GM18870 (cell line): ENCODE data around the gene PCDHGB3.
"Not testable (repeated sequence)": the region's sequence is repeated elsewhere in the genome, so short reads cannot be mapped to it uniquely, and the experiment has no call there.

Source experiments
- ATAC-seq: cut with Tn5 transposase; IDR thresholded peaks from one replicate; pipeline ENCODE4 v1.9.1; 2021; ENCODE audit warnings: moderate library complexity; ENCODE audit not compliant: unreplicated experiment

Gene PCDHGB3

DNA sequence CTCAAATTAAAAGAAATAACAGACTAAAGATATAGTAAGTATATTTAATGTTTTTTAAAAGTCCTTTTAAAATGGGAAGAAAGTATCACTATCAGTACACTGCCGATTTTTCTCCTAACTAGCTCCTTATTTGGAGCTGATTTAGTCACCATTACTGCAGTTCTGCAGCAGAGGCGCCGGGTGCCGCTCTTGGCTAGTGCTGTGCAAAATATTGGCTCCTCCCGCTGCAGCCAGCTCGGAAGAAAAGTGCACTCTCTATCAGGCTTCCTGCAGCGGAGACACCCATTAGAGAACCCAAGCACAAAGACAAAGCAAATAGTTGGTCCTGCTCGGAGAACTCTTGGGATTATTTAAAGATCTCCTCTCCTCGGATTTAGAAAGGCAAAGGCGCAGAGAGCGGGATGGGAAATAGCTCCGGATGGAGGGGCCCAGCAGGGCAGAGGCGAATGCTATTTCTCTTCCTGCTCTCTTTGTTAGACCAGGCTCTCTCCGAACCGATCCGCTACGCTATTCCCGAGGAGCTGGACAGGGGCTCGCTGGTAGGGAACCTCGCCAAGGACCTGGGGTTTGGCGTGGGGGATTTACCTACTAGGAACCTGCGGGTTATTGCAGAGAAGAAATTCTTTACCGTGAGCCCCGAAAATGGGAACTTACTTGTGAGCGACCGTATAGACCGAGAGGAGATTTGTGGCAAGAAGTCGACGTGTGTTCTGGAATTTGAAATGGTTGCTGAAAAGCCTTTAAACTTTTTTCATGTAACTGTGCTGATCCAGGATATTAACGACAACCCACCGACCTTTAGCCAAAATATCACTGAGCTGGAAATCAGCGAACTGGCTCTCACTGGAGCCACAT, at the start of gene PCDHGB3:
Gene PCDHGB3 (plus strand): TSS at position 249 of the 855 bp plus-strand sequence. CDS start 153 bp downstream, at position 402.
- peak; percentile 94 for ATAC-seq

DNA sequence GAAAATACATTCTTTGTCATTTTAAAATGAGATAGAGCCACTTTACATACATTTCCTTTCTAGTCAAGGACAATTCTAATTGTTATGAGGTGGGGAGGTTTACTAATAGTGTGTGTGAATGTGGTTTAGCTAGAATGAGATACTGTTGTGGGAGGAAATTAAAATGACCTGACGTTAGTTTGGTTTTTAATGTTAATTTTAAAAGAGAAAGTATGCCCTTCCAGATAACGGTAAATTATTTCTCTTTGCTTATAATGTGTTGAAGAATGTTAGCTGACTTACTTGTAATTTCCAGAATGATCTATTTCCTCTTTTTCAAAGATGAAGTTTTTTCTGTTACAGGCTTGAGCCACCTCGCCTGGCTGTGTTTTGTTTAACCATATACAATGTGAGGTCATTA, 47.8 kb upstream of the PCDHGB3 start:
- ATAC-seq: no peak

DNA sequence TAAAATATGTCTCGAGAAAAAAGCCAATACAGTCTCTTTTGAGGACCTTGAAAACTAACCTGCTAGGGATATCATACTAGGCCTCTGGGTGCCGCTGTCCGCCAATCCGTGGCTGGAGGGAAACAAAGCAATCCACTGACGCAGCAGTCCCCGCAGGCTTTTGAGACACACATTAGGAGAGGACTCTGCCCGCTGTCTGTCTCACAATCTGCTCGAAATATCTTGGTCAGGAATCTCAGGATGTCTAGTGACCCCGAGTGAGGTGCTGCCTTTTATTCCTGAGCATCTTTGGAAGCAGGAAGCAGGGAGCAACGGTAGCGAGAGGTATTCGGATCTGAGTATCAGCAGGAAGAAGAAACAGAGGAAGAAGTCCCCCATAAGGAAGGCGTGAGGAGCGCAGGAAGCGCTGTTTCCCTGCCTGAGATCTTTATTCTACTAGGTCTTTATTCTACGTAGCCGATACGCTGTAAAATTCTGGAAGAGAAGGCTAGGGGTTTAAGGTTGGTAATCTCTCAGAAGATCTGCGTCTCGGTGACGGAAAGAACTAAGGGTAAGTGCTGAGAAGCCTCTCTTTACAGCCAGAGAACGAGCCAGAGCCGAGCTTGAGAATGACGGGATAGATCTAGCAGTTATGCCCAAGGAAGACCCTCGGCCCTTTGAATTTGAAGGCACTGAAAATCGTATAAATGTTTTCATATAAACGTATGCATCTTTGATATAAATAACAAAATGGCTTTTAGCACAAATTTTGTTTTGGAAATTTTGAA, 43.8 kb upstream of the PCDHGB3 start:
- peak; percentile 88 for ATAC-seq

DNA sequence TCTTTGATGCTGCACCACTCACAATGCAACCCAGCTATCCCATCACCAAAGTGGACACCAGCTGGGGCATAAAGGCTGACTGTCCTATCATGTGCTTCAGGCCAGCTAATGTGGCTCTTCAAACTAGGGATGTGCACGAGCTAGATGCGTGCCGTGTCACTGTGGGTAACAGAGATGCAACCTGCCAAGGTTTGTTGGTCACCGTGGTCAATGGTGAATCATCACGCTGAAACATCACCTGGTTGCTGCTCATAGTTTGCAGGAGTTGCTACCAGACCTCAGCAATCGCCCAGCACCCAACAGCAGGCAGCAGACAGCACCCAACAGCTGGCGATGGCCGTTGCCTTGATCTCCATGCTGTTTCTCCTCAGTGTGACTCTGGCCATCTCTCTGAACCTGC, 41.8 kb upstream of the PCDHGB3 start:
- no peak for ATAC-seq

DNA sequence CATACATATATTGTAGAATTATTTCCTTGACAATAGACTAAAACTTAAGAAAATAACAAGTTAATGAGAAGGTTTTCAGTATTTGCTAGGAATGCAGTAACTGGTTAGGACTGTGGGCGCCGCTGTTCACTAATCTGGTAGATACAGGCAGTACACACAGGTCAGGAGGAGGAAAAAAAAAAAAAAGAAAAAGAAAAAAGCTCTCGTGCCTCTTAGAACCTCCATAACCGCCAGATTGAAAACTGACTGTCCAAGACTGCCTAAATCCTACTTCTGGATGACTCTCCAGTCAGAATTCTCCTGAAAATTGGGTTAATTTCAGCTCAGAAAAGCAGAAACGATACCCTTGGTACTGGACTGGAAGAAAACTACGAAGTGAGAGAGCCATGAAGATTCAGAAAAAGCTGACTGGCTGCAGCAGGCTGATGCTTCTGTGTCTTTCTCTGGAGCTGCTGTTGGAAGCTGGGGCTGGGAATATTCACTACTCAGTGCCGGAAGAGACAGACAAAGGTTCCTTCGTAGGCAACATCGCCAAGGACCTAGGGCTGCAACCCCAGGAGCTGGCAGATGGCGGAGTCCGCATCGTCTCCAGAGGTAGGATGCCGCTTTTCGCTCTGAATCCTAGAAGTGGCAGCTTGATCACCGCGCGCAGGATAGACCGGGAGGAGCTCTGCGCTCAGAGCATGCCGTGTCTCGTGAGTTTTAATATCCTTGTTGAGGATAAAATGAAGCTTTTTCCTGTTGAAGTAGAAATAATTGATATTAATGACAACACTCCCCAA, 39.6 kb upstream of the PCDHGB3 start, which contains the start of gene PCDHGA1:
Gene PCDHGA1 (plus strand): TSS at position 216 of the 782 bp plus-strand sequence.
- ATAC-seq: no peak

DNA sequence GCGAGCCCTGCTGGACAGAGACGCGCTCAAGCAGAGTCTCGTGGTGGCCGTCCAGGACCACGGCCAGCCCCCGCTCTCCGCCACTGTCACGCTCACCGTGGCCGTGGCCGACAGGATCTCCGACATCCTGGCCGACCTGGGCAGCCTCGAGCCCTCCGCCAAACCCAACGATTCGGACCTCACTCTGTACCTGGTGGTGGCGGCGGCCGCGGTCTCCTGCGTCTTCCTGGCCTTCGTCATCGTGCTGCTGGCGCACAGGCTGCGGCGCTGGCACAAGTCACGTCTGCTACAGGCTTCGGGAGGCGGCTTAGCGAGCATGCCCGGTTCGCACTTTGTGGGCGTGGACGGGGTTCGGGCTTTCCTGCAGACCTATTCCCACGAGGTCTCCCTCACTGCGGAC, 37.5 kb upstream of the PCDHGB3 start:
- ATAC-seq: not testable (repeated sequence)

DNA sequence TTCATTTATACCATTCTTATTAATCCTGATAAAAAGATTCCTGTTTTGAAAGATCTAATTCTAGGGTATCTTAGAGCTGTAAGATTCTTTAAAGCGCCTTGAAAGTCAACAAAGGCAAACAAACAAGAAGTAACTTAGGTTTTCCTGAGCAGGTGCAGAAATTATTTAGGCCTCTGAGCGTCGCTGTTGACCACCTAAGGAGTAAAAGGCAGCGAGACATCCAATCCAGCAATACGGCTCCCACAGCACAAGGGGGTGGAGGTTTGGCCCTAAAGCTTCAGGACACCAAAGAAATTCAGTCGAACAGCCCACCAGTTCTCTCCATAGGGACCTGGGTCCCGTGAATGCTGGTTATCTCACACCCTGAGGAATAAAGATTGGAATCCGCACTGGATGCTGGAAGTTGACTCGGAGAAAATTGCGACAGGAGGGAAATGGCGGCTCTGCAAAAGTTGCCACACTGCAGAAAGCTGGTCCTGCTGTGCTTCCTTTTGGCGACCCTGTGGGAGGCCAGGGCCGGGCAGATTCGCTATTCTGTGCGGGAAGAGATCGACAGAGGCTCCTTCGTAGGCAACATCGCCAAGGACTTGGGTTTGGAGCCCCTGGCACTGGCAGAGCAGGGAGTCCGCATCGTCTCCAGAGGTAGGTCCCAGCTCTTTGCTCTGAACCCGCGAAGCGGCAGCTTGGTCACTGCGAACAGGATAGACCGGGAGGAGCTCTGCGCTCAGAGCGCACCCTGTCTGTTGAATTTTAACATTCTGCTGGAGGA, 31.3 kb upstream of the PCDHGB3 start, which contains the start of gene PCDHGA2:
Gene PCDHGA2 (plus strand): TSS at position 223 of the 769 bp plus-strand sequence.
- no peak for ATAC-seq

DNA sequence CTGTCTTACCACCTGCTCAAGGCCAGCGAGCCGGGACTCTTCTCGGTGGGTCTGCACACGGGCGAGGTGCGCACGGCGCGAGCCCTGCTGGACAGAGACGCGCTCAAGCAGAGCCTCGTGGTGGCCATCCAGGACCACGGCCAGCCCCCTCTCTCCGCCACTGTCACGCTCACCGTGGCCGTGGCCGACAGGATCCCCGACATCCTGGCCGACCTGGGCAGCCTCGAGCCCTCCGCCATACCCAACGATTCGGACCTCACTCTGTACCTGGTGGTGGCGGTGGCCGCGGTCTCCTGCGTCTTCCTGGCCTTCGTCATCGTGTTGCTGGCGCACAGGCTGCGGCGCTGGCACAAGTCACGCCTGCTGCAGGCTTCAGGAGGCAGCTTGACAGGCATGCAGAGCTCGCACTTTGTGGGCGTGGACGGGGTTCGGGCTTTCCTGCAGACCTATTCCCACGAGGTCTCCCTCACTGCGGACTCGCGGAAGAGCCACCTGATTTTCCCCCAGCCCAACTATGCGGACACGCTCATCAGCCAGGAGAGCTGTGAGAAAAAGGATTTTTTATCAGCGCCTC, 29.2 kb upstream of the PCDHGB3 start:
- not testable (repeated sequence) for ATAC-seq

DNA sequence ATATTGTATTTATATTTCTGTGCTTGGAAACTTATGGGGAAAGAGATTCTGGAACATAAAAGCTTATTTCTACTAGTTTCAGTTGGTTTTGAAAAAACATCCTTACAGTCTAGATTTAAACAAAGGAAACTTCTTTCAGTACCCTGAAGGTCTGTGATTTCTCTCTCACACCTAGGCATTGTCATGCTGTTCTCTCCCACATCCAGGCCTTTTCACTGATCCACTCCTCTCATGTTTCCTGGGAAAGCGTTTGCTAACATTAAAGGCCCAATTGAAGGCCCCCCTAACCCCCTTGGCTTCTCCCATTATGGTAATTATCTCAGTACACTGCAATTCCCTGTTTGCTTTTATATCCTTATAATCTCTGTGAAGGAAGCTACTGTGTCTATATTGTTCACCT, 27.3 kb upstream of the PCDHGB3 start:
- no peak for ATAC-seq

DNA sequence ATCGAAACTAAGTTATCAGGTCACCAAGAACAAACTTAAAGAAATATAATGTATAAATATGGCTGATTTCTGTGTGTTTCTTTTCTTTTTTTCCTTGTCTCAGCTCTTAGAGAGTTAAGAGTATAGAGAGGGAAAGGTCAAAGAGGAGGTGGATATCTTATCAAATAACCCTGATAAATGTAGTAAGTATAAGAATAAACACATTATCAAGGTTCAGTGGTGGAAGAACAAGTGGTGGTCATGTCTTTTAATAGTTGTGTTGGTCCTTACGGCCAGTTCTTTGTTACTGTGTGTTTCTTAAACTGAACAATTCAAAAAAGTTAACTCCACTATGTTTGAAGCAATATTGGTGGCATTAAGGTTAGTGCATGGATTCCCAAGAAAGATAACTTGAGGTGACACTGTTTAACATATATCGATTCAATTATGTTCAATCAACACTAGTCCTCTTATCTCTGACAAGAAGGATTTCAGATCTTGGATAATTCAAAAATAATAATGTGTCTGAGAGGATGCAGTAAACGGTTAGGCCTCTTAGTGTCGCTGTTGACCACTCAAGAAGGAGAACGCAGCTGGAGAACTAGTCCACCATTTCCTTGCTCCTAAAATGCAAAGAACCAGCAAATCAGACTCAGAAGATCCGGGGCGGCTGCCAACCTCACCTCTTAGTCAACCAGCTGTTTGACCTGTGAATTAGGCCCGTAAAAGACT, 26.6 kb upstream of the PCDHGB3 start, which contains the start of gene PCDHGA3:
Gene PCDHGA3 (plus strand): TSS at position 588 of the 711 bp plus-strand sequence. CDS start 205 bp downstream, outside the sequence.
- ATAC-seq: no peak

DNA sequence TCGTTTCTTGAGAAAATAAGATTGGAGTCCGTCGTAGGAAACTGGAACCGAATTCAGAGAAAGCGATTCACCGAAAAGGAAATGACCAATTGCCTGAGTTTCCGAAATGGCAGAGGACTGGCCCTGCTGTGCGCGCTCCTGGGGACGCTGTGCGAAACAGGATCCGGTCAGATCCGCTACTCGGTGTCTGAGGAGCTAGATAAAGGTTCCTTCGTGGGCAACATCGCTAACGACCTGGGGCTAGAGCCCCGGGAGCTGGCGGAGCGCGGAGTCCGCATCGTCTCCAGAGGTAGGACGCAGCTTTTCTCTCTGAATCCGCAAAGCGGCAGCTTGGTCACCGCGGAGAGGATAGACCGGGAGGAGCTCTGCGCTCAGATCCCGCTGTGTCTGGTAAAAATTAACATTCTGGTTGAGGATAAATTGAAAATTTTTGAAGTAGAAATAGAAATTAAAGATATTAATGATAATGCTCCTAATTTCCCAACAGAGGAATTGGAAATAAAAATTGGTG, 26.0 kb upstream of the PCDHGB3 start:
- ATAC-seq: no peak

DNA sequence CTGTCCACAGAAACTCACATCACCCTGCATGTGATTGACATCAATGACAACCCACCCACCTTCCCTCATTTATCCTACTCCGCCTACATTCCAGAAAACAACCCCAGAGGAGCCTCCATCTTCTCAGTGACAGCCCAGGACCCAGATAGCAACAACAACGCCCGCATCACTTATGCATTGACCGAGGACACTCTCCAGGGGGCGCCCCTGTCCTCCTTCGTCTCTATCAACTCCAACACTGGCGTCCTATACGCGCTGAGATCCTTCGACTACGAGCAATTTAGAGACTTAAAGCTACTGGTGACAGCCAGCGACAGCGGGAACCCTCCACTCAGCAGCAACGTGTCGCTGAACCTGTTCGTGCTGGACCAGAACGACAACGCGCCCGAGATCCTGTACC, 24.7 kb upstream of the PCDHGB3 start:
- ATAC-seq: no peak

DNA sequence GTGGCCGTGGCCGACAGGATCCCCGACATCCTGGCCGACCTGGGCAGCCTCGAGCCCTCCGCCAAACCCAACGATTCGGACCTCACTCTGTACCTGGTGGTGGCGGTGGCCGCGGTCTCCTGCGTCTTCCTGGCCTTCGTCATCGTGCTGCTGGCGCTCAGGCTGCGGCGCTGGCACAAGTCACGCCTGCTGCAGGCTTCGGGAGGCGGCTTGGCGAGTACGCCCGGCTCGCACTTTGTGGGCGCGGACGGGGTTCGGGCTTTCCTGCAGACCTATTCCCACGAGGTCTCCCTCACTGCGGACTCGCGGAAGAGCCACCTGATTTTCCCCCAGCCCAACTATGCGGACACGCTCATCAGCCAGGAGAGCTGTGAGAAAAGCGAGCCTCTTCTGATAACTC, 24.0 kb upstream of the PCDHGB3 start:
- ATAC-seq: not testable (repeated sequence)

DNA sequence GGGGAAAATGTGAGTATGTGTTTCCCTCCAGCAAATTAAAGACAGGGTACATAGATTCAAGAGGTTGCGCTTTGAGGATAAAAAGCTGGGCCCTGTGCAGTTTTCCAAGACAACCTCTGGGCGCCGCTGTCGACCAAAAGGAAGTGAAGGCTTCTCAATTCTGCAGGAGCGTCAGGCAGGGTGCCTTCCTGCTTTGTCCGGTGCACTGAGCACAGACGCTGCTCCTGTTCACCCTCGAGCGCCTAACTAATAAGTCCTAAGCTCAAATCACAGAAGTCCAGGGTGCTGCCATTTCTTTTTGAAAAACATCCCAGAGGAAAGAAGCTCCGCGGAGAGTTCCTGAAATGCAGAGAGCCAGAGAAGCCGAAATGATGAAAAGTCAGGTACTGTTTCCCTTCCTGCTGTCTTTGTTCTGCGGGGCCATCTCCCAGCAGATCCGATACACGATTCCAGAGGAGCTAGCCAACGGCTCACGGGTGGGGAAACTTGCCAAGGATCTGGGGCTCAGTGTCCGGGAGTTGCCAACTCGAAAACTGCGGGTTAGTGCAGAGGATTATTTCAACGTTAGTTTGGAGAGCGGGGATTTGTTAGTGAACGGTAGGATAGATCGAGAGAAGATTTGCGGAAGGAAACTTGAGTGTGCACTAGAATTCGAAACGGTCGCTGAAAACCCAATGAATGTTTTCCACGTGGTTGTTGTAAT, 20.0 kb upstream of the PCDHGB3 start, which contains the start of gene PCDHGB1:
Gene PCDHGB1 (plus strand): TSS at position 183 of the 703 bp plus-strand sequence. CDS start 162 bp downstream, at position 345.
- no peak for ATAC-seq

DNA sequence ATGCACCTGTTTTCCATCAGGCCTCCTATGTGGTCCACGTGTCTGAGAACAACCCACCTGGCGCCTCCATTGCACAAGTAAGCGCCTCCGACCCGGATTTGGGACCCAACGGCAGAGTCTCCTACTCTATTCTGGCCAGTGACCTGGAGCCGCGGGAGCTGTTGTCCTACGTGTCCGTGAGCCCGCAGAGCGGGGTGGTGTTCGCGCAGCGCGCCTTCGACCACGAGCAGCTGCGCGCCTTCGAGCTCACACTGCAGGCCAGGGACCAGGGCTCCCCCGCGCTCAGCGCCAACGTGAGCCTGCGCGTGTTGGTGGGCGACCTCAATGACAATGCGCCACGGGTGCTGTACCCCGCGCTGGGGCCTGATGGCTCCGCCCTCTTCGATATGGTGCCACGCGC, 18.5 kb upstream of the PCDHGB3 start:
- no peak for ATAC-seq

DNA sequence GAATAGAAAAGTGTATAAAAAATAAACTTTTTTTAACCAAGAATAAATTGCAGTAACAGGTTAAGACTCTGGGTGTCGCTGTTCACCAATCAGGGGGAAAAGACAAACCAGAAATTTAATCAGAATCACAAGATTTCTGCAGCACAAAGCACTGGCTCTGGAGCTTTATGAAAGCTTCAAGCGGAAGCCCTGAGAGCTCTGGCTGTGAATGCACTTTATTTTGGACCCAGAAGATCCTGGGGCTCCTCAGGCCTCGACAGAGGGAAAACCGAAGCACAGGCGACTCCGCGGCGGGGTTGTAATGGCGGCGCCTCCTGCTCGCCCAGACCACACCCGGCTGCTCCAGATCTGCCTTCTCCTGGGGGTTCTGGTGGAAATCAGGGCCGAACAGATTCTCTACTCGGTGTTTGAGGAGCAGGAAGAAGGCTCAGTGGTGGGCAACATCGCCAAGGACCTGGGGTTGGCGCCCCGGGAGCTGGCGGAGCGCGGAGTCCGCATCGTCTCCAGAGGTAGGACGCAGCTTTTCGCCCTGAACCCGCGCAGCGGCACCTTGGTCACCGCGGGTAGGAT, 15.1 kb upstream of the PCDHGB3 start, which contains the start of gene PCDHGA4:
Gene PCDHGA4 (plus strand): TSS at position 122 of the 570 bp plus-strand sequence. CDS start 87 bp downstream, at position 209.
- no peak for ATAC-seq

DNA sequence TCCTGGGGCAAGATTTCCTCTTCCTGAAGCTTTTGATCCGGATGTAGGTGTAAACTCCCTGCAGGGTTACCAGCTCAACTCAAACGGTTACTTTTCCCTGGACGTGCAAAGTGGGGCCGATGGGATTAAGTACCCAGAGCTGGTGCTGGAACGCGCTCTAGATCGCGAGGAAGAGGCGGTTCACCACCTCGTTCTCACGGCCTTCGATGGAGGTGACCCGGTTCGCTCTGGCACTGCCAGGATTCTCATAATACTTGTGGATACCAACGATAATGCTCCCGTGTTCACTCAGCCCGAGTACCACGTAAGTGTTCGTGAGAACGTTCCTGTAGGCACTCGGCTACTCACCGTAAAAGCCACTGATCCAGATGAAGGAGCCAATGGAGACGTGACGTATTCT, 14.4 kb upstream of the PCDHGB3 start:
- ATAC-seq: no peak

DNA sequence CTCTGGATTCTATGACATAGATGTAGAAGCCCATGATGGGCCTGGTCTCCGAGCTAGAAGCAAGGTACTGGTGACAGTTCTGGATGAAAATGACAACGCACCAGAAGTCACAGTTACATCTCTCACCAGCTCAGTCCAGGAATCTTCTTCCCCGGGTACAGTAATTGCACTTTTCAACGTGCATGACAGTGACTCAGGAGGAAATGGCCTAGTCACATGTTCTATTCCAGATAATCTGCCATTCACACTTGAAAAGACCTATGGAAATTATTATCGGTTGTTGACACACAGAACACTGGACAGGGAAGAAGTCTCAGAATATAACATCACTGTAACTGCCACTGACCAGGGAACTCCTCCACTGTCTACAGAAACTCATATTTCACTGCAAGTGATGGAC, 13.9 kb upstream of the PCDHGB3 start:
- no peak for ATAC-seq
